Astrocyte (in vitro differentiated cells and primary cell): ENCODE data around the gene CEACAM20.

Source experiments
- CTCF ChIP-seq: IDR thresholded peaks from 2 replicates; pipeline ENCODE4 v1.5.1; 2011; ENCODE audit warnings: low read depth, mild to moderate bottlenecking, inconsistent platforms, low read length, moderate library complexity; ENCODE audit not compliant: insufficient read depth
- EZH2 ChIP-seq: IDR thresholded peaks from 2 replicates; pipeline ENCODE4 v1.6.1; 2012; ENCODE audit warnings: mild to moderate bottlenecking, low read length, inconsistent platforms; ENCODE audit not compliant: insufficient read depth

DNA sequence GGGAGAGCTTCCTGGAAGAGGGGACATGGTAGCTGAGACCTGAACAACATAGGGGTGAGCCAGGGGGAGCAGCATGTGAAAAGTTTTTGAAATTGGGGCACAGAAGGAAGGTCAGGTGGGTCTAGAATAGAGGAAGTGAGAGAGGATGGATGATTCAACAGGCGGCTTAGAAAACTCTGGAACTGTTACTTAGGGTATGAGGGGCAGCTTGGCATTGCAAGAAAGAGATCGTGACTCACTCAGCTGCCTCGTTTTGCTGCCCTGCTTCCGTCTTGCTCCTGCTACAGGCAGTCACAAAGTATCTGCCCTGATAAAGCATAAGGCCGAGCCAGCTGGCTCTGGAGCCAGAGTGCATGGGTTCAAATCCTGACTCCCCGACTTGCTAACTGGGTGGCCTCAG, 1.3 kb upstream of the CEACAM20 start:
- TF ChIP-seq CTCF (no peak), EZH2 (no peak)
